CD4-positive, alpha-beta memory T cell (primary cell): ENCODE results near the gene LAMC3. TPM values are rescaled to one million over a fixed set of nuclear protein-coding genes. Genes with fewer than 3 reads are reported as not detected.

ENCODE experiments used
- CTCF ChIA-PET: fragments of 350-600 bp; sonication (Branson Sonifier 250); formaldehyde crosslinking; loops from one replicate; lab custom pipeline; 2021; ENCODE audit warnings: inconsistent platforms; ENCODE audit not compliant: partially characterized antibody; lab: Charles Lee
- POLR2A ChIA-PET: fragments of 350-600 bp; sonication (Branson Sonifier 250); formaldehyde crosslinking; loops from one replicate; lab custom pipeline; 2021; ENCODE audit not compliant: partially characterized antibody; lab: Charles Lee
- DNase-seq, 5 donors: peaks; one replicate each; pipeline versions ENCODE4 v3.0.0 to v3.0.0-alpha.2; 2020 to 2022; ENCODE audit warnings: mixed read lengths in 1 of 5
- H3K27ac ChIP-seq: one replicate; pipeline ENCODE4 v1.7.0; 2013; ENCODE audit warnings: low read depth, low read length
- H3K27me3 ChIP-seq: 2 replicates; pipeline ENCODE4 v1.7.0; 2013; ENCODE audit warnings: mild to moderate bottlenecking, low read length, moderate library complexity; ENCODE audit not compliant: insufficient read depth
- H3K36me3 ChIP-seq: 2 replicates; pipeline ENCODE4 v1.7.0; 2013; ENCODE audit warnings: mild to moderate bottlenecking, low read length, moderate library complexity; ENCODE audit not compliant: insufficient read depth
- H3K4me1 ChIP-seq: 2 replicates; pipeline ENCODE4 v1.7.0; 2013; ENCODE audit warnings: mild to moderate bottlenecking, low read length, moderate library complexity; ENCODE audit not compliant: insufficient read depth
- H3K4me3 ChIP-seq, 2 donors: one replicate each; pipeline ENCODE4 v1.7.0; 2013; ENCODE audit warnings: low read length in 2 of 2, mild to moderate bottlenecking in 1 of 2
- H3K9me3 ChIP-seq, 2 donors: one replicate each; pipeline ENCODE4 v1.7.0; 2013; ENCODE audit warnings: low read length in 2 of 2, control low read depth in 1 of 2; ENCODE audit not compliant: control insufficient read depth in 1 of 2
- H3K27ac Mint-ChIP-seq, 7 donors: one replicate each; pipeline ENCODE4 v1.8.0; 2020 to 2021; ENCODE audit warnings: mixed read lengths in 7 of 7, mild to moderate bottlenecking in 6 of 7, inconsistent platforms in 3 of 7, moderate library complexity in 3 of 7
- H3K27me3 Mint-ChIP-seq, 2 donors: one replicate each; pipeline ENCODE4 v1.8.0; 2020 to 2021; ENCODE audit warnings: mixed read lengths in 2 of 2
- H3K36me3 Mint-ChIP-seq, 2 donors: one replicate each; pipeline ENCODE4 v1.8.0; 2020 to 2021; ENCODE audit warnings: mixed read lengths in 2 of 2, inconsistent platforms in 1 of 2, mild to moderate bottlenecking in 1 of 2
- H3K4me1 Mint-ChIP-seq, 4 donors: one replicate each; pipeline ENCODE4 v1.8.0; 2020 to 2021; ENCODE audit warnings: mixed read lengths in 4 of 4, mild to moderate bottlenecking in 1 of 4
- H3K4me3 Mint-ChIP-seq, 8 donors: one replicate each; pipeline ENCODE4 v1.8.0; 2020 to 2021; ENCODE audit warnings: mixed read lengths in 8 of 8, mild to moderate bottlenecking in 7 of 8, moderate library complexity in 6 of 8, inconsistent platforms in 3 of 8
- H3K9me3 Mint-ChIP-seq, 8 donors: one replicate each; pipeline ENCODE4 v1.8.0; 2020 to 2021; ENCODE audit warnings: mixed read lengths in 8 of 8, mild to moderate bottlenecking in 5 of 8, inconsistent platforms in 3 of 8, moderate library complexity in 1 of 8
- intact Hi-C: fragments of 100-400 bp; cut with micrococcal nuclease; formaldehyde crosslinking; loops from one replicate; pipeline ENCODE4 v1.15.1; 2023
- polyA plus RNA-seq, 2 donors: library from polyadenylated mRNA; unstranded; fragments of 300-500 nt; fragmentation: Illumina TruSeq; gene quantifications; one replicate each; pipeline ENCODE4 v1.2.3, GENCODE V29; 2021
- total RNA-seq, 2 experiments: library from RNA; stranded (reverse); gene quantifications; one replicate each; pipeline ENCODE4 v1.2.3, GENCODE V29; 2021

Gene LAMC3
- total and polyA plus RNA-seq, 4 experiments from 2014 or later = 0.32 to 0.61 TPM; not detected in 2

- Histone ChIP-seq H3K27ac (no peak overlapping the region), H3K4me3 (no peak overlapping the region), H3K9me3 (no peaks in the 10 kb centered on the region), H3K36me3 (no peaks in the 10 kb centered on the region), H3K27me3 (no peaks in the 10 kb centered on the region), H3K4me1 (no peaks in the 10 kb centered on the region)
- ChIA-PET POLR2A (no interaction called here), CTCF (interaction anchor here (1.3 to 1.7 kb wide), 2 partner anchors 9 to 33 kb away, joined by 3 to 4 read pairs; no protein-coding TSS in a partner anchor)
- intact Hi-C loops = no loop called here
- no peak for DNase-seq
- H3K27ac Mint-ChIP-seq = no peak overlapping the region
- H3K27me3 Mint-ChIP-seq = no peaks in the 10 kb centered on the region
- H3K4me1 Mint-ChIP-seq = no peaks in the 10 kb centered on the region
- no peaks in the 10 kb centered on the region for H3K36me3 Mint-ChIP-seq
- H3K9me3 Mint-ChIP-seq = no peaks in the 10 kb centered on the region
- H3K4me3 Mint-ChIP-seq = no peak overlapping the region
Observed at GRCh38 chr9:131078427-131079366, 69.7 kb downstream of the LAMC3 start.

- DNase-seq = no peak
- intact Hi-C loops = no loop called here
- H3K36me3 ChIP-seq = no peaks in the 10 kb centered on the region
- ChIA-PET POLR2A (no interaction called here), CTCF (interaction anchor here (0.7 kb wide), 1 partner anchor 17 kb away, joined by 3 read pairs; no protein-coding TSS in a partner anchor)
- no peaks in the 10 kb centered on the region for H3K27me3 ChIP-seq
- Mint-ChIP-seq H3K4me1 (peaks cover 0 to 2% (median 0%) of the 10 kb centered on the region in 4 donors), H3K9me3 (no peaks in the 10 kb centered on the region), H3K27me3 (no peaks in the 10 kb centered on the region), H3K36me3 (no peaks in the 10 kb centered on the region), H3K27ac (no peak overlapping the region), H3K4me3 (no peak overlapping the region)
- H3K4me3 ChIP-seq = no peak overlapping the region
- no peaks in the 10 kb centered on the region for H3K4me1 ChIP-seq
- no peak overlapping the region for H3K27ac ChIP-seq
- H3K9me3 ChIP-seq = no peaks in the 10 kb centered on the region
Observed at GRCh38 chr9:131080589-131080988, 71.6 kb downstream of the LAMC3 start.

- Histone ChIP-seq H3K36me3 (no peaks in the 10 kb centered on the region), H3K4me1 (no peaks in the 10 kb centered on the region), H3K27me3 (no peaks in the 10 kb centered on the region), H3K27ac (no peak overlapping the region), H3K4me3 (no peak overlapping the region), H3K9me3 (no peaks in the 10 kb centered on the region)
- Mint-ChIP-seq H3K9me3 (no peaks in the 10 kb centered on the region), H3K27ac (no peak overlapping the region), H3K4me1 (peaks cover 0 to 2% (median 0%) of the 10 kb centered on the region in 4 donors), H3K27me3 (no peaks in the 10 kb centered on the region), H3K4me3 (no peak overlapping the region), H3K36me3 (no peaks in the 10 kb centered on the region)
- ChIA-PET CTCF (no interaction called here), POLR2A (no interaction called here)
- no peak for DNase-seq
- intact Hi-C loops = no loop called here
Observed at GRCh38 chr9:131081868-131082267, 72.9 kb downstream of the LAMC3 start.

- no peak overlapping the region for H3K4me3 ChIP-seq
- no peaks in the 10 kb centered on the region for H3K36me3 Mint-ChIP-seq
- CTCF ChIA-PET = no interaction called here
- H3K36me3 ChIP-seq = no peaks in the 10 kb centered on the region
- no peaks in the 10 kb centered on the region for H3K27me3 Mint-ChIP-seq
- H3K4me3 Mint-ChIP-seq = no peak overlapping the region
- POLR2A ChIA-PET = no interaction called here
- no peaks in the 10 kb centered on the region for H3K9me3 Mint-ChIP-seq
- DNase-seq = no peak
- intact Hi-C loops = no loop called here
- H3K27me3 ChIP-seq = no peaks in the 10 kb centered on the region
- peaks cover 0 to 2% (median 0%) of the 10 kb centered on the region in 4 donors for H3K4me1 Mint-ChIP-seq
- H3K27ac Mint-ChIP-seq = no peak overlapping the region
- no peaks in the 10 kb centered on the region for H3K9me3 ChIP-seq
- H3K4me1 ChIP-seq = no peaks in the 10 kb centered on the region
- no peak overlapping the region for H3K27ac ChIP-seq
Observed at GRCh38 chr9:131082774-131083512, 74.0 kb downstream of the LAMC3 start.

GRCh38 chr9:131084661-131085369 is 75.8 kb downstream of the LAMC3 start:
- DNase-seq = no peak
- H3K27ac ChIP-seq = no peak overlapping the region
- Mint-ChIP-seq H3K27me3 (peaks cover 2% of the 10 kb centered on the region in 2 donors), H3K27ac (no peak overlapping the region), H3K4me1 (peaks cover 0 to 2% (median 0%) of the 10 kb centered on the region in 4 donors), H3K36me3 (no peaks in the 10 kb centered on the region), H3K9me3 (no peaks in the 10 kb centered on the region), H3K4me3 (no peak overlapping the region)
- CTCF ChIA-PET = interaction anchor here (0.5 kb wide), 1 partner anchor 704 kb away, joined by 3 read pairs; no protein-coding TSS in a partner anchor
- H3K9me3 ChIP-seq = no peaks in the 10 kb centered on the region
- POLR2A ChIA-PET = no interaction called here
- H3K27me3 ChIP-seq = no peaks in the 10 kb centered on the region
- H3K36me3 ChIP-seq = no peaks in the 10 kb centered on the region
- H3K4me3 ChIP-seq = no peak overlapping the region
- no peaks in the 10 kb centered on the region for H3K4me1 ChIP-seq
- intact Hi-C loops = no loop called here

- H3K27me3 ChIP-seq = no peaks in the 10 kb centered on the region
- no peak for DNase-seq
- H3K36me3 ChIP-seq = no peaks in the 10 kb centered on the region
- ChIA-PET CTCF (no interaction called here), POLR2A (no interaction called here)
- peaks cover 2% of the 10 kb centered on the region in 2 donors for H3K27me3 Mint-ChIP-seq
- H3K9me3 Mint-ChIP-seq = no peaks in the 10 kb centered on the region
- H3K4me3 Mint-ChIP-seq = no peak overlapping the region
- intact Hi-C loops = no loop called here
- H3K4me1 ChIP-seq = no peaks in the 10 kb centered on the region
- no peak overlapping the region for H3K27ac ChIP-seq
- H3K4me3 ChIP-seq = no peak overlapping the region
- peaks cover 0 to 2% (median 0%) of the 10 kb centered on the region in 4 donors for H3K4me1 Mint-ChIP-seq
- H3K36me3 Mint-ChIP-seq = no peaks in the 10 kb centered on the region
- no peak overlapping the region for H3K27ac Mint-ChIP-seq
- H3K9me3 ChIP-seq = no peaks in the 10 kb centered on the region
Observed at GRCh38 chr9:131085370-131086122, 76.6 kb downstream of the LAMC3 start.
